Activated gamma-delta T cell treated with anti-CD3 and anti-CD28 coated beads, Interleukin-2, amount 50 U/mL, for 16 hours (primary cell): Measurements from ENCODE around the gene GABPB1.

Source experiments
- DNase-seq: peaks from one replicate; pipeline ENCODE4 v3.0.0-alpha.2; 2020; ENCODE audit warnings: low read depth

The GABPB1 gene

GRCh38 chr15:50344006-50344464 lies 11.0 kb downstream of the GABPB1 start:
- DNase-seq: no peak

- no peak for DNase-seq
These were observed 13.3 kb downstream of the GABPB1 start for GRCh38 chr15:50341616-50342136.

GRCh38 chr15:50340416-50340815 lies 14.6 kb downstream of the GABPB1 start:
- no peak for DNase-seq

- DNase-seq: no peak
These were observed 15.3 kb downstream of the GABPB1 start for GRCh38 chr15:50339717-50340116.

GRCh38 chr15:50335251-50335650 lies 19.7 kb downstream of the GABPB1 start:
- no peak for DNase-seq

GRCh38 chr15:50333229-50333628 lies 21.8 kb downstream of the GABPB1 start:
- DNase-seq: no peak

GRCh38 chr15:50330921-50331320 lies 24.1 kb downstream of the GABPB1 start:
- no peak for DNase-seq

GRCh38 chr15:50328116-50328515 lies 26.9 kb downstream of the GABPB1 start:
- no peak for DNase-seq

GRCh38 chr15:50321680-50322210 lies 33.3 kb downstream of the GABPB1 start:
- no peak for DNase-seq

GRCh38 chr15:50320504-50320903 lies 34.5 kb downstream of the GABPB1 start:
- no peak for DNase-seq

GRCh38 chr15:50318697-50319096 lies 36.3 kb downstream of the GABPB1 start:
- no peak for DNase-seq

- no peak for DNase-seq
These were observed 39.0 kb downstream of the GABPB1 start for GRCh38 chr15:50315814-50316630.

GRCh38 chr15:50312636-50313035 lies 42.4 kb downstream of the GABPB1 start:
- no peak for DNase-seq

GRCh38 chr15:50307799-50308198 lies 47.2 kb downstream of the GABPB1 start:
- no peak for DNase-seq

GRCh38 chr15:50304836-50305235 lies 50.2 kb downstream of the GABPB1 start:
- DNase-seq: no peak

- DNase-seq: no peak
These were observed 52.4 kb downstream of the GABPB1 start for GRCh38 chr15:50302581-50302980.

GRCh38 chr15:50298340-50298739 lies 56.7 kb downstream of the GABPB1 start:
- DNase-seq: no peak

- no peak for DNase-seq
These were observed 59.0 kb downstream of the GABPB1 start for GRCh38 chr15:50295966-50296365.

GRCh38 chr15:50289749-50290148 lies 65.2 kb downstream of the GABPB1 start:
- DNase-seq: no peak

- DNase-seq: no peak
These were observed 67.5 kb downstream of the GABPB1 start for GRCh38 chr15:50287324-50288116.

GRCh38 chr15:50281427-50281826 lies 73.6 kb downstream of the GABPB1 start:
- no peak for DNase-seq

- DNase-seq: no peak
These were observed 74.7 kb downstream of the GABPB1 start for GRCh38 chr15:50280271-50280670.

GRCh38 chr15:50278496-50278895 lies 76.5 kb downstream of the GABPB1 start:
- DNase-seq: no peak
